HepG2 (cell line): ENCODE measurements around the gene C10orf53. TPM values are rescaled to one million over a fixed set of nuclear protein-coding genes. Genes with fewer than 3 reads are reported as not detected.

ENCODE experiments used
- ATAC-seq: fragments of 200-7000 bp; cut with Tn5 transposase; 3 replicates; pipeline ENCODE4 v1.9.1; 2020; ENCODE audit warnings: mild to moderate bottlenecking, moderate library complexity
- BruUV-seq: library from RNA; stranded (reverse); fragments of 400-500 nt; replicated peaks from 2 replicates; lab custom pipeline; 2021; lab: Mats Ljungman, UMichigan
- CTCF ChIA-PET: fragments of 300-600 bp; formaldehyde crosslinking; extraction: SDS; loops from one replicate; lab custom pipeline; 2021; ENCODE audit warnings: low total read pairs, inconsistent platforms, low intra/inter-chr PET ratio; lab: Yijun Ruan, JAX
- POLR2A ChIA-PET: fragments of 350-600 bp; sonication (Branson Sonifier 250); formaldehyde crosslinking; loops from one replicate; lab custom pipeline; 2020; ENCODE audit warnings: antibody characterized with exemption, inconsistent platforms; lab: Yijun Ruan, JAX
- DNase-seq: peaks from one replicate; pipeline ENCODE4 v3.0.0-alpha.2; 2015; ENCODE audit warnings: low spot score
- FAIRE-seq: peaks from 3 replicates; lab custom pipeline; 2011; peaks lifted over from hg19 to GRCh38; lab: Jason Lieb, UNC
- H2AFZ ChIP-seq: one replicate; pipeline ENCODE4 v1.6.1; 2011; ENCODE audit warnings: low read length, inconsistent platforms
- H3K27ac ChIP-seq: fragments of 300-600 bp; 3 replicates; pipeline ENCODE4 v1.8.0; 2011; ENCODE audit warnings: mixed run types, mild to moderate bottlenecking, mixed read lengths, low read length, inconsistent platforms; ENCODE audit not compliant: insufficient read depth; ENCODE audit errors: extremely low read length
- H3K27me3 ChIP-seq, 2 experiments: fragments of 200-600 bp in 1 of 2; 2 replicates in 1 of 2; 3 replicates in 1 of 2; pipeline versions ENCODE4 v1.6.0 to v1.8.0; 2011; ENCODE audit warnings: low read length in 2 of 2, mild to moderate bottlenecking in 2 of 2, moderate library complexity in 2 of 2, inconsistent platforms in 1 of 2; ENCODE audit not compliant: insufficient read depth in 2 of 2, control insufficient read depth in 1 of 2
- H3K36me3 ChIP-seq, 2 experiments: fragments of 200-600 bp in 1 of 2; replicated peaks in 1 of 2; 2 replicates in 1 of 2; 3 replicates in 1 of 2; pipeline versions ENCODE4 v1.5.1 to v1.8.0; 2011; ENCODE audit warnings: low read length in 2 of 2, inconsistent platforms in 1 of 2; ENCODE audit not compliant: insufficient read depth in 2 of 2, control insufficient read depth in 1 of 2
- H3K4me1 ChIP-seq: 2 replicates; pipeline ENCODE4 v1.5.1; 2012; ENCODE audit warnings: low read length, inconsistent platforms; ENCODE audit not compliant: insufficient read depth
- H3K4me2 ChIP-seq: 2 replicates; pipeline ENCODE4 v1.6.0; 2011; ENCODE audit warnings: low read depth, low read length, inconsistent platforms
- H3K4me3 ChIP-seq, 3 experiments: fragments of 200-600 bp in 1 of 3; sonication (generic), shearing (Covaris generic) in 1 of 3; replicated peaks in 1 of 3; 2 replicates each; pipeline ENCODE4 v1.5.1; 2011 to 2016; ENCODE audit warnings: low read length in 3 of 3, inconsistent platforms in 2 of 3, low read depth in 2 of 3, mild to moderate bottlenecking in 2 of 3, control low read depth in 1 of 3, mixed read lengths in 1 of 3; ENCODE audit not compliant: insufficient read depth in 1 of 3
- H3K79me2 ChIP-seq: one replicate; pipeline ENCODE4 v1.6.1; 2011; ENCODE audit warnings: low read length, inconsistent platforms; ENCODE audit not compliant: insufficient read depth
- H3K9ac ChIP-seq: 2 replicates; pipeline ENCODE4 v1.6.0; 2011; ENCODE audit warnings: mild to moderate bottlenecking, low read depth, low read length, inconsistent platforms; ENCODE audit not compliant: insufficient read depth
- H3K9me3 ChIP-seq: 2 replicates; pipeline ENCODE4 v1.5.1; 2012; ENCODE audit warnings: mild to moderate bottlenecking, low read length
- H4K20me1 ChIP-seq: 2 replicates; pipeline ENCODE4 v1.6.0; 2011; ENCODE audit warnings: inconsistent platforms, mild to moderate bottlenecking, low read length, moderate library complexity; ENCODE audit not compliant: insufficient read depth
- CHD4 ChIP-seq: fragments of 200-600 bp; sonication (generic); IDR thresholded peaks from 2 replicates; pipeline ENCODE4 v1.7.0; 2017; ENCODE audit warnings: mild to moderate bottlenecking, low read length, borderline replicate concordance
- HOXD1 ChIP-seq: sonication (generic); formaldehyde crosslinking; IDR thresholded peaks from 2 replicates; pipeline ENCODE4 v1.5.0; 2020; ENCODE audit warnings: missing genetic modification reagents
- ZNF331 ChIP-seq: sonication (generic); formaldehyde crosslinking; IDR thresholded peaks from 2 replicates; pipeline ENCODE4 v1.4.0; 2020; ENCODE audit warnings: missing genetic modification reagents
- WGBS: methylation state at CpG from one replicate; pipeline ENCODE4 v1.1.6; 2017; ENCODE audit warnings: low lambda C conversion rate; 5-methylcytosine and 5-hydroxymethylcytosine counted together
- in situ Hi-C: cut with HindIII; loops from 2 replicates; pipeline ENCODE4 v1.10.0; 2017; ENCODE audit warnings: low pct_unique_long_range_greater_than_20kb; ENCODE audit not compliant: extremely low pct_ligation_motif_present
- intact Hi-C: fragments of 100-400 bp; cut with micrococcal nuclease; formaldehyde crosslinking; loops from one replicate; pipeline ENCODE4 v1.10.0; 2022; ENCODE audit not compliant: unreplicated experiment
- polyA plus RNA-seq, 8 experiments: library from polyadenylated mRNA; depleted of rRNA in 3 of 8; stranded (reverse) in 7 of 8; unstranded in 1 of 8; fragments of >200 nt; fragmentation: Illumina TruSeq in 4 of 8; extraction: Trizol in 4 of 8; gene quantifications; 2 replicates each; pipeline versions ENCODE4 v1.2.1 to v1.2.3, GENCODE V29; 2011 to 2016; ENCODE audit warnings: low read depth in 4 of 8, missing spikeins in 1 of 8, mixed read lengths in 1 of 8; ENCODE audit not compliant: insufficient read depth in 1 of 8
- total RNA-seq, 5 experiments: library from RNA; depleted of rRNA; stranded (reverse); fragments of >200 nt; fragmentation: Illumina TruSeq; extraction: Trizol; gene quantifications; 2 replicates each; pipeline ENCODE4 v1.2.3, GENCODE V29; 2016; ENCODE audit warnings: low read depth in 1 of 5
- TF ChIP-seq, protein P1 (sequence below): fragments of 450-650 bp; IDR thresholded peaks from 2 replicates; pipeline ENCODE4 v1.6.1; 2016
- TF ChIP-seq, protein P2 (sequence below): sonication (generic); formaldehyde crosslinking; IDR thresholded peaks from 2 replicates; pipeline ENCODE4 v1.9.0; 2021; ENCODE audit warnings: mild to moderate bottlenecking, missing genetic modification reagents

C10orf53 gene
- total and polyA plus RNA-seq, 2 of the 13 experiments (the other 11 are each of a cell fraction or from before 2014, with no cell fraction given), result not detected

DNA sequence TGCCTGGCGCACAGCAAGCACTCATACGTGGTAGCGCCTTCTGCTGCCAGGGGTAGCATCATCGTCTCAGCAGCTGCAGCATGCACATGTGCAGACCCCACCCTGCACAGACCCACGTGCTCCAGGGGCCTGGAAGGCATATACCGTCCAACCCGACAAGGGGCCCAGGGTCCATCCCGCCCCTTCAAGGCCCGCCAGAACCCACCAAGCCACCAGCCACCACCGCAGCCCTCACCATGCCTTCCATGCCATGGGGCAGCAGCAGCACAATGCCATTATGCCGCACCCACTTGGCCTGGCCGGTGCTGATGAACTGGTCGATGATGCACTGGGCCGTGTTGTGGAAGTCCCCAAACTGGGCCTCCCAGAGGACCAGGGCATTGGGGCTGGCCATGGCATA, 60.0 kb downstream of the C10orf53 start:
- no peaks in the 10 kb centered on the region for H3K27me3 ChIP-seq
- no peak overlapping the region for H2AFZ ChIP-seq
- DNase-seq (no peak), FAIRE-seq (no peak), ATAC-seq (no peak)
- ChIA-PET CTCF (no interaction called here), POLR2A (no interaction called here)
- H3K9me3 ChIP-seq, result no peaks in the 10 kb centered on the region
- BruUV-seq, result no TSS peak
- intact Hi-C loops, result no loop called here
- H3K27ac ChIP-seq, result no peak overlapping the region
- no peak overlapping the region for H3K4me3 ChIP-seq
- H4K20me1 ChIP-seq, result no peaks in the 10 kb centered on the region
- no peaks in the 10 kb centered on the region for H3K4me1 ChIP-seq
- no peaks in the 10 kb centered on the region for H3K79me2 ChIP-seq
- 86% methylated on average over 6 of the region's 14 CpGs for WGBS
- H3K9ac ChIP-seq, result no peak overlapping the region
- H3K36me3 ChIP-seq, result no peaks in the 10 kb centered on the region; a peak in 1 of 5 replicates
- no peak for TF ChIP-seq CHD4
- TF ChIP-seq, protein P1, sequence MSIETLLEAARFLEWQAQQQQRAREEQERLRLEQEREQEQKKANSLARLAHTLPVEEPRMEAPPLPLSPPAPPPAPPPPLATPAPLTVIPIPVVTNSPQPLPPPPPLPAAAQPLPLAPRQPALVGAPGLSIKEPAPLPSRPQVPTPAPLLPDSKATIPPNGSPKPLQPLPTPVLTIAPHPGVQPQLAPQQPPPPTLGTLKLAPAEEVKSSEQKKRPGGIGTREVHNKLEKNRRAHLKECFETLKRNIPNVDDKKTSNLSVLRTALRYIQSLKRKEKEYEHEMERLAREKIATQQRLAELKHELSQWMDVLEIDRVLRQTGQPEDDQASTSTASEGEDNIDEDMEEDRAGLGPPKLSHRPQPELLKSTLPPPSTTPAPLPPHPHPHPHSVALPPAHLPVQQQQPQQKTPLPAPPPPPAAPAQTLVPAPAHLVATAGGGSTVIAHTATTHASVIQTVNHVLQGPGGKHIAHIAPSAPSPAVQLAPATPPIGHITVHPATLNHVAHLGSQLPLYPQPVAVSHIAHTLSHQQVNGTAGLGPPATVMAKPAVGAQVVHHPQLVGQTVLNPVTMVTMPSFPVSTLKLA, result peak; percentile 58
- H3K4me2 ChIP-seq, result no peak overlapping the region
- in situ Hi-C loops, result no loop called here

DNA sequence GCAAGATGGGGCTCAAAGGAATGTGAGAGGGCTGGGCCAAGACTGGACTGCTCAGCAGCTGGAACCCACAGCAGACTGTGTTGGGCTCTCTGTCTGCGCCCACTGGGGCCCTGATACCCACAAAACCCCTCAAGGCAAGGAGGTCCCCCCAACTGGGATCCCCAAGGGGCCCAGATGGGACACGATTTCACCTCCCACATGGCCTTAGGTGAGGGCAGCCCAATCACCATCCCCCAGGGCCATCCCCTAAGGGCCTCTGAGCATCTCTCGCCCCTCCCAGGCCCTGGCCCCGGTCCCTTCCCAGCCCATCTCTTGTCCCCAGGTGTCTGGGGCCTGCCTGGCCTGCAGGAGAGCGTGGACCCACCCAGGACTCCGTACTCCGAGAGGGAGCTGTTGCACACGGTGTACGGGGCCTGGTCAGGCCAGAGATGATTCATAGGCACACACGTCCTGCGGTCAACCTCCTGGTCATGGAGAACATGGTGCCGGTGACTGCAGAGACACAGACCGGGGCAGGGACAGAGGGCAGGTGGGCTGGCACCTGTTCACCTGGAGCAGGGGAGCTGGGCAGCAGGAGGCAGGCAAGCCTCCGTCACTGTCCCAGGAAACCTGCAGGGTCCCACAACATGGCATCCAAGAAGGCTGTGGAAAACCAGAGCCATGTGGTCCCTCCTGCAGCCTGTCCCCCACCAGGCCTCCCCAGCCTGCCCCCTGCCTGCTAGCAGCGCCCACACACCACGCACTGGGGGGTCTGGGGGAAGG, 61.1 kb downstream of the C10orf53 start:
- BruUV-seq, result no TSS peak
- no peaks in the 10 kb centered on the region for H3K27me3 ChIP-seq
- TF ChIP-seq ZNF331 (CRISPR knock-in tag) (no peak), HOXD1 (CRISPR knock-in tag) (no peak)
- TF ChIP-seq, protein P2, sequence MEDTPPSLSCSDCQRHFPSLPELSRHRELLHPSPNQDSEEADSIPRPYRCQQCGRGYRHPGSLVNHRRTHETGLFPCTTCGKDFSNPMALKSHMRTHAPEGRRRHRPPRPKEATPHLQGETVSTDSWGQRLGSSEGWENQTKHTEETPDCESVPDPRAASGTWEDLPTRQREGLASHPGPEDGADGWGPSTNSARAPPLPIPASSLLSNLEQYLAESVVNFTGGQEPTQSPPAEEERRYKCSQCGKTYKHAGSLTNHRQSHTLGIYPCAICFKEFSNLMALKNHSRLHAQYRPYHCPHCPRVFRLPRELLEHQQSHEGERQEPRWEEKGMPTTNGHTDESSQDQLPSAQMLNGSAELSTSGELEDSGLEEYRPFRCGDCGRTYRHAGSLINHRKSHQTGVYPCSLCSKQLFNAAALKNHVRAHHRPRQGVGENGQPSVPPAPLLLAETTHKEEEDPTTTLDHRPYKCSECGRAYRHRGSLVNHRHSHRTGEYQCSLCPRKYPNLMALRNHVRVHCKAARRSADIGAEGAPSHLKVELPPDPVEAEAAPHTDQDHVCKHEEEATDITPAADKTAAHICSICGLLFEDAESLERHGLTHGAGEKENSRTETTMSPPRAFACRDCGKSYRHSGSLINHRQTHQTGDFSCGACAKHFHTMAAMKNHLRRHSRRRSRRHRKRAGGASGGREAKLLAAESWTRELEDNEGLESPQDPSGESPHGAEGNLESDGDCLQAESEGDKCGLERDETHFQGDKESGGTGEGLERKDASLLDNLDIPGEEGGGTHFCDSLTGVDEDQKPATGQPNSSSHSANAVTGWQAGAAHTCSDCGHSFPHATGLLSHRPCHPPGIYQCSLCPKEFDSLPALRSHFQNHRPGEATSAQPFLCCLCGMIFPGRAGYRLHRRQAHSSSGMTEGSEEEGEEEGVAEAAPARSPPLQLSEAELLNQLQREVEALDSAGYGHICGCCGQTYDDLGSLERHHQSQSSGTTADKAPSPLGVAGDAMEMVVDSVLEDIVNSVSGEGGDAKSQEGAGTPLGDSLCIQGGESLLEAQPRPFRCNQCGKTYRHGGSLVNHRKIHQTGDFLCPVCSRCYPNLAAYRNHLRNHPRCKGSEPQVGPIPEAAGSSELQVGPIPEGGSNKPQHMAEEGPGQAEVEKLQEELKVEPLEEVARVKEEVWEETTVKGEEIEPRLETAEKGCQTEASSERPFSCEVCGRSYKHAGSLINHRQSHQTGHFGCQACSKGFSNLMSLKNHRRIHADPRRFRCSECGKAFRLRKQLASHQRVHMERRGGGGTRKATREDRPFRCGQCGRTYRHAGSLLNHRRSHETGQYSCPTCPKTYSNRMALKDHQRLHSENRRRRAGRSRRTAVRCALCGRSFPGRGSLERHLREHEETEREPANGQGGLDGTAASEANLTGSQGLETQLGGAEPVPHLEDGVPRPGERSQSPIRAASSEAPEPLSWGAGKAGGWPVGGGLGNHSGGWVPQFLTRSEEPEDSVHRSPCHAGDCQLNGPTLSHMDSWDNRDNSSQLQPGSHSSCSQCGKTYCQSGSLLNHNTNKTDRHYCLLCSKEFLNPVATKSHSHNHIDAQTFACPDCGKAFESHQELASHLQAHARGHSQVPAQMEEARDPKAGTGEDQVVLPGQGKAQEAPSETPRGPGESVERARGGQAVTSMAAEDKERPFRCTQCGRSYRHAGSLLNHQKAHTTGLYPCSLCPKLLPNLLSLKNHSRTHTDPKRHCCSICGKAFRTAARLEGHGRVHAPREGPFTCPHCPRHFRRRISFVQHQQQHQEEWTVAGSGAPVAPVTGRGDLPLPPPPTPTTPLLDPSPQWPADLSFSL (CRISPR knock-in tag), result no peak

More for the DNA sequence above, 61.1 kb downstream of the C10orf53 start:
- FAIRE-seq (no peak), ATAC-seq (peak; percentile 13), DNase-seq (no peak)
- H3K4me1 ChIP-seq, result no peaks in the 10 kb centered on the region
- 85% methylated on average over 11 of the region's 16 CpGs for WGBS
- H3K4me3 ChIP-seq, result no peak overlapping the region
- H3K9ac ChIP-seq, result no peak overlapping the region
- H4K20me1 ChIP-seq, result no peaks in the 10 kb centered on the region
- no peak overlapping the region for H2AFZ ChIP-seq
- no peak overlapping the region for H3K4me2 ChIP-seq
- H3K79me2 ChIP-seq, result no peaks in the 10 kb centered on the region
- ChIA-PET POLR2A (no interaction called here), CTCF (no interaction called here)
- intact Hi-C loops, result no loop called here
- no peaks in the 10 kb centered on the region; a peak in 1 of 5 replicates for H3K36me3 ChIP-seq
- H3K27ac ChIP-seq, result no peak overlapping the region
- no peaks in the 10 kb centered on the region for H3K9me3 ChIP-seq
- in situ Hi-C loops, result no loop called here
